ENCODE measurements around the gene PARD6B. TPM values are rescaled to one million over a fixed set of nuclear protein-coding genes. Genes with fewer than 3 reads are reported as not detected.
"Not testable (repeated sequence)": the region's sequence is repeated elsewhere in the genome, so short reads cannot be mapped to it uniquely, and the experiment has no call there.

PARD6B gene
- total and polyA plus RNA-seq, 4 donors = 4.0 to 11.3 (median 5.0) TPM

DNA sequence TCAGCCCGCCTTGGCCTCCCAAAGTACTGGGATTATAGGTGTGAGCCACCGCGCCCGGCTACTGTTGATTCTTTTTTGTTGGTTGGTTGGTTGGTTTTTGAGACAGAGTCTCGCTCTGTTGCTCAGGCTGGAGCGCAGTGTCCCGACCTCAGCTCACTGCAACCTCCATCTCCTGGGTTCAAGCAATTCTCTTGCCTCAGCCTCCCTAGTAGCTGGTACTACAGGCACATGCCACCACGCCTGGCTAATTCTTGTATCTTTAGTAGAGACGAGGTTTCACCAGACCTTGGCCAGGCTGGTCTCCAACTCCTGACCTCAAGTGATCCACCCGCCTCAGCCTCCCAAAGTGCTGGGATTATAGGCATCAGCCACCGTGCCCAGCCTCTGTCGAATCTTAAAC is 17.0 kb upstream of the PARD6B start:
- DNase-seq (ENCODE audit: low read depth in 4 of 6, low spot score in 6 of 6); H3K27ac ChIP-seq (ENCODE audit: low read depth, low read length); H3K9me3 ChIP-seq (ENCODE audit: control insufficient read depth, insufficient read depth, low read length); H3K27me3 ChIP-seq (ENCODE audit: control insufficient read depth, insufficient read depth, low read length); H3K4me1 ChIP-seq (ENCODE audit: control insufficient read depth, insufficient read depth, low read length); H3K36me3 ChIP-seq (ENCODE audit: control insufficient read depth, insufficient read depth, low read length); H3K4me3 ChIP-seq (ENCODE audit: low read depth, low read length): not testable (repeated sequence)
- WGBS (ENCODE audit: insufficient coverage) = 94% methylated on average over 4 of the region's 12 CpGs

- Histone ChIP-seq H3K36me3 (ENCODE audit: control insufficient read depth, insufficient read depth, low read length) (no peaks in the 10 kb centered on the region), H3K4me1 (ENCODE audit: control insufficient read depth, insufficient read depth, low read length) (no peaks in the 10 kb centered on the region), H3K27me3 (ENCODE audit: control insufficient read depth, insufficient read depth, low read length) (no peaks in the 10 kb centered on the region), H3K27ac (ENCODE audit: low read depth, low read length) (no peak overlapping the region), H3K9me3 (ENCODE audit: control insufficient read depth, insufficient read depth, low read length) (no peaks in the 10 kb centered on the region), H3K4me3 (ENCODE audit: low read depth, low read length) (no peak overlapping the region)
- DNase-seq (ENCODE audit: low read depth in 4 of 6, low spot score in 6 of 6) = no peak
- WGBS (ENCODE audit: insufficient coverage) = 82% methylated on average over 1 of the region's 3 CpGs
These were observed 15.7 kb upstream of the PARD6B start for GRCh38 chr20:50715694-50716093.

DNA sequence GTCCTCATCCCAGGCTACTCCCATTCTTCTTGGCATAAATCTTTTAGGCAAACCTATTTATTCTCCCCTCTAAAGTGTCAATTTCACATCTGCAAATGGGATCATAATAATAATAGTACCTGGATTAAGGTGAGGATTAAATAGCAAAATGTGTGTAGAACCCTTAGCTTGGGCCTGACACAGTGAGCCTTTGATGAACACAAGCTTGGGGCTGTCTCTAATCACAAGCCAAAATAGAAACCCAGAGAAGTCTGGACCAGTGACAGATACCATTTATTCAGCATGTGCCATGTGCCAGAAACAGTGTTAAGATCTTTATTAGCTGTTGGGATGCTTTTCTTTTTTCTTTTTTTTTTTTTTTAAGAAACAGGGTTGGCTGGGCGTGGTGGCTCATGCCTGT is 14.9 kb upstream of the PARD6B start:
- no CpG with 5 or more reads among the region's 1 CpG for WGBS (ENCODE audit: insufficient coverage)
- no peak overlapping the region for H3K27ac ChIP-seq (ENCODE audit: low read depth, low read length)
- H3K36me3 ChIP-seq (ENCODE audit: control insufficient read depth, insufficient read depth, low read length) = no peaks in the 10 kb centered on the region
- H3K9me3 ChIP-seq (ENCODE audit: control insufficient read depth, insufficient read depth, low read length) = no peaks in the 10 kb centered on the region
- DNase-seq (ENCODE audit: low read depth in 4 of 6, low spot score in 6 of 6) = no peak
- H3K27me3 ChIP-seq (ENCODE audit: control insufficient read depth, insufficient read depth, low read length) = no peaks in the 10 kb centered on the region
- H3K4me1 ChIP-seq (ENCODE audit: control insufficient read depth, insufficient read depth, low read length) = no peaks in the 10 kb centered on the region
- no peak overlapping the region for H3K4me3 ChIP-seq (ENCODE audit: low read depth, low read length)

DNA sequence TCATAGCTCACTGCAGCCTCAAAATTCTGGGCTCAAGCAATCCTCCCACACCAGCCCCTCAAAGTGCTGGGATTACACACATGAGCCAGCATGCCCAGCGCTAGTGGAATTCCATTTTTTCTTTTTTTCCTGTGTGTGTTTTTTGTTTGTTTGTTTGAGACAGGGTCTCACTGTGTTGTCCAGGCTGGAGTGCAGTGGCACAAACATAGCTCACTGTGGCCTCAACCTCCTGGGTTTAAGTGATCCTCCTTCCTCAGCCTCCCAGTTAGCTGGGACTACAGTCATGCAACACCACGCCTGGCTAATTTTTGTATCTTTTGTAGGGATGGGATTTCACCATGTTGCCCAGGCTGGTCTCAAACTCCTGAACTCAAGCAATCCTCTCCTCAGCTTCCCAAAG is 14.1 kb upstream of the PARD6B start:
- H3K4me1 ChIP-seq (ENCODE audit: control insufficient read depth, insufficient read depth, low read length) = no peaks in the 10 kb centered on the region
- no peak overlapping the region for H3K27ac ChIP-seq (ENCODE audit: low read depth, low read length)
- no peaks in the 10 kb centered on the region for H3K9me3 ChIP-seq (ENCODE audit: control insufficient read depth, insufficient read depth, low read length)
- H3K4me3 ChIP-seq (ENCODE audit: low read depth, low read length) = no peak overlapping the region
- WGBS (ENCODE audit: insufficient coverage) = no CpG with 5 or more reads among the region's 2 CpGs
- no peaks in the 10 kb centered on the region for H3K27me3 ChIP-seq (ENCODE audit: control insufficient read depth, insufficient read depth, low read length)
- no peak for DNase-seq (ENCODE audit: low read depth in 4 of 6, low spot score in 6 of 6)
- no peaks in the 10 kb centered on the region for H3K36me3 ChIP-seq (ENCODE audit: control insufficient read depth, insufficient read depth, low read length)

- Histone ChIP-seq H3K4me3 (ENCODE audit: low read depth, low read length) (no peak overlapping the region), H3K4me1 (ENCODE audit: control insufficient read depth, insufficient read depth, low read length) (no peaks in the 10 kb centered on the region), H3K36me3 (ENCODE audit: control insufficient read depth, insufficient read depth, low read length) (no peaks in the 10 kb centered on the region), H3K9me3 (ENCODE audit: control insufficient read depth, insufficient read depth, low read length) (no peaks in the 10 kb centered on the region), H3K27ac (ENCODE audit: low read depth, low read length) (no peak overlapping the region), H3K27me3 (ENCODE audit: control insufficient read depth, insufficient read depth, low read length) (no peaks in the 10 kb centered on the region)
- no peak for DNase-seq (ENCODE audit: low read depth in 4 of 6, low spot score in 6 of 6)
- 39% methylated on average over 5 of the region's 13 CpGs for WGBS (ENCODE audit: insufficient coverage)
These were observed 13.2 kb upstream of the PARD6B start for GRCh38 chr20:50717974-50718761.

DNA sequence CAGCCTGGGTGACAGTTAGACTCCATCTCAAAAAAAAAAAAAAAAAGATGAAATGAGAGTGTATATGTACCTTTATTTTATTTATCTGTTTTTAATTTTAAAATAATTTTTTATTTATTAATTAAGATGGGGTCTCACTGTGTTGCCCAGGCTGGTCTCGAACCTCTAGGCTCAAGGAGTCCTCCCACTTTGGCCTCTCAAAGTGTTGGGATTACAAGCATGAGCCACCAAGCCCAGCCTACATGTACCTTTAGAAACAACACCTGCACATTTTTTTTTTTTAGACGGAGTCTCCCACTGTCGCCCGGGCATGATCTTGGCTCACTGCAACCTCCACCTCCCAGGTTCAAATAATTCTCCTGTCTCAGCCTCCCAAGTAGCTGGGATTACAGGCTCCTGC is 12.1 kb upstream of the PARD6B start:
- Histone ChIP-seq H3K9me3 (ENCODE audit: control insufficient read depth, insufficient read depth, low read length) (no peaks in the 10 kb centered on the region), H3K4me3 (ENCODE audit: low read depth, low read length) (no peak overlapping the region), H3K27me3 (ENCODE audit: control insufficient read depth, insufficient read depth, low read length) (no peaks in the 10 kb centered on the region), H3K27ac (ENCODE audit: low read depth, low read length) (no peak overlapping the region), H3K4me1 (ENCODE audit: control insufficient read depth, insufficient read depth, low read length) (peaks cover 2% of the 10 kb centered on the region), H3K36me3 (ENCODE audit: control insufficient read depth, insufficient read depth, low read length) (no peaks in the 10 kb centered on the region)
- 100% methylated on average over 3 of the region's 4 CpGs for WGBS (ENCODE audit: insufficient coverage)
- no peak for DNase-seq (ENCODE audit: low read depth in 4 of 6, low spot score in 6 of 6)

DNA sequence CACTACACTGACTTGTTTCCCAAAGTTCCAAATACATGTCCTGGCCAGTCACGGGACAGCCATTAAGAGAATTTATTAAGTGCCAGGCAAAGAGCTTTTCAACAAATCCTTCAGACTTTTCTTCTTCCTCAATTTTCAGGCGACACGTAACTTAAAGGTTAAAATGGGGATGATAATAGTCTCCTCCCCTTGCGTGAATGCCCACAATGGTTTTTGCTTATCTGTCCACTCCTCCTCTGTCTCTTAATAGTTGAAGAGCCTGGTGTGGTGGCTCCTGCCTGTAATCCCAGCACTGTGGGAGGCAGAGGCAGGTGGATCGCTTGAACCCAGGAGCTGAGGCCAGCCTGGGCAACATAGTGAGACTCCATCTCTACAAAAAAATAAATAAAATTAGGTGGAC is 11.4 kb upstream of the PARD6B start:
- Histone ChIP-seq H3K27me3 (ENCODE audit: control insufficient read depth, insufficient read depth, low read length) (no peaks in the 10 kb centered on the region), H3K4me3 (ENCODE audit: low read depth, low read length) (no peak overlapping the region), H3K36me3 (ENCODE audit: control insufficient read depth, insufficient read depth, low read length) (no peaks in the 10 kb centered on the region), H3K9me3 (ENCODE audit: control insufficient read depth, insufficient read depth, low read length) (no peaks in the 10 kb centered on the region), H3K27ac (ENCODE audit: low read depth, low read length) (no peak overlapping the region), H3K4me1 (ENCODE audit: control insufficient read depth, insufficient read depth, low read length) (peaks cover 9% of the 10 kb centered on the region)
- DNase-seq (ENCODE audit: low read depth in 4 of 6, low spot score in 6 of 6) = no peak
- 86% methylated on average over 1 of the region's 5 CpGs for WGBS (ENCODE audit: insufficient coverage)

DNA sequence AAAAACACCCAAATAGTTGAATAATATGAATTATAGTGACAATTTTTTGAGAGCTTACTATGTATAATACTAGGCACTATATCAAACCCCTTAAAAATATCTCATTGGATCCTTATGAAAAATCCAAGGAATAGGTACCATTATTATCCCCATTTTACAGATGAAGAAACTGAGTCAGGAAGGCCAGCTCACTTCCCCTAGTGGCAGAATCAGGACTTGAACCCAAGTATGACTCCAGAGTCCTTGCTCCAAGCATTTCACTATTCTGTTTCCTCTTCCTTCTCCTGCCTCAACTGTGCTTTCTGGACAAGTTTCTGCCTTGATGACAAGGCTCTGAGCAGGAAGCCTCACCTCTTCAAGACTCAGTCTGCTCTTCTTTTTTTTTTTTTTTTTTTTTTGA is 10.8 kb upstream of the PARD6B start:
- no peak overlapping the region for H3K27ac ChIP-seq (ENCODE audit: low read depth, low read length)
- DNase-seq (ENCODE audit: low read depth in 4 of 6, low spot score in 6 of 6) = no peak
- no peaks in the 10 kb centered on the region for H3K27me3 ChIP-seq (ENCODE audit: control insufficient read depth, insufficient read depth, low read length)
- H3K4me1 ChIP-seq (ENCODE audit: control insufficient read depth, insufficient read depth, low read length) = peaks cover 9% of the 10 kb centered on the region
- no peak overlapping the region for H3K4me3 ChIP-seq (ENCODE audit: low read depth, low read length)
- no peaks in the 10 kb centered on the region for H3K36me3 ChIP-seq (ENCODE audit: control insufficient read depth, insufficient read depth, low read length)
- no peaks in the 10 kb centered on the region for H3K9me3 ChIP-seq (ENCODE audit: control insufficient read depth, insufficient read depth, low read length)

DNA sequence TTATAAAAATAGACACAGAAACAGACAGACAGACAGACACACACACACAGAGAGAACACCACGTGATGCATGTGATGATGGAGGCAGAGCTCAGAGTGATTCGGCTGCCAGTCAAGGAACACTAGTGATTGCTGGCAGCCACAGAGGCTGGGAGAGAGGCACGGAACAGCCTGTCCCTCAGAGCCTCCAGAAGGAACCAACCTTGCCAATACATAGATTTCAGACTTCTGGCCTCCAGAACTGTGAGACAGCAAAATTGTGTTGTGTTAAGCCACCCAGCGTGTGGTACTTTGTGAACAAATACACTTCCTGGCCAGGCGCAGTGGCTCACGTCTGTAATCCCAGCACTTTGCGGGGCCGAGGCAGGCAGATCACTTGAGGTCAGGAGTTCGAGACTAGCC is 9.5 kb upstream of the PARD6B start:
- peak in 1 of 6 donors; percentile 50 for DNase-seq (ENCODE audit: low read depth in 4 of 6, low spot score in 6 of 6)
- no peak overlapping the region for H3K27ac ChIP-seq (ENCODE audit: low read depth, low read length)
- WGBS (ENCODE audit: insufficient coverage) = 71% methylated on average over 8 of the region's 9 CpGs

DNA sequence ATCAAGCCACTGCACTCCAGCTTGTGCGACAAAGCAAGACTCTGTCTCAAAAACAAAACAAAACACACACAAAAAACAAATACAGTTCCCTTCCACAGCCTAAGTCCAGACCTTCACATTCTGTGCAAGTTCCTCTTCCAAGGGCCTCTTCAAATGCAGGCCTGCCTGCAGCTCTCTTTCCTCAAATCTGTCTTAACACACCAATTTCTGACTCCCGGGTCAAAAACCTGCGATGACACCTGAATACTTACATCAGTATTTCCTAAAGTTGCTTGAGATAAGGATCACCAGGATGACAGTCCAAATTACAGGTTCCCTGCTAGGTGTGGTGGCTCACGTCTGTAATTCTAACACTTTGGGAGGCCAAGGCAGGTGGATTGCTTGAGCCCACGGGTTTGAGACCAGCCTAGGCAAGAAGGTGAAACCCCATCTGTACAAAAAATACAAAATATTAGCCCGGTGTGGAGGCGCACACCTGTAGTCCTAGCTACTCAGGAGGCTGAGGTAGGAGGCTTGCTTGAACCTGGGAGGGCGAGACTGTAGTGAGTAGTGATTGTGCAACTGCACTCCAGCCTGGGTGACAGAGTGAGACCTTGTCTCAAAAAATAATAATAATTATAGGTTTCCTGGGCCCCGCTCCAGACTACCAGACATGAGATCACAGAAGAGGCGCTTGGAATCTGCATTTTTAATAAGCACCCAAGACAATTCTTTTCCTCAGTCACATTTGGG is 8.8 kb upstream of the PARD6B start:
- H3K4me1 ChIP-seq (ENCODE audit: control insufficient read depth, insufficient read depth, low read length) = peaks cover 9% of the 10 kb centered on the region
- 79% methylated on average over 4 of the region's 10 CpGs for WGBS (ENCODE audit: insufficient coverage)
- no peak overlapping the region for H3K4me3 ChIP-seq (ENCODE audit: low read depth, low read length)
- H3K27ac ChIP-seq (ENCODE audit: low read depth, low read length) = no peak overlapping the region
- no peaks in the 10 kb centered on the region for H3K27me3 ChIP-seq (ENCODE audit: control insufficient read depth, insufficient read depth, low read length)
- no peaks in the 10 kb centered on the region for H3K36me3 ChIP-seq (ENCODE audit: control insufficient read depth, insufficient read depth, low read length)
- DNase-seq (ENCODE audit: low read depth in 4 of 6, low spot score in 6 of 6) = no peak
- H3K9me3 ChIP-seq (ENCODE audit: control insufficient read depth, insufficient read depth, low read length) = no peaks in the 10 kb centered on the region

More for the DNA sequence above, 9.5 kb upstream of the PARD6B start:
- Histone ChIP-seq H3K9me3 (ENCODE audit: control insufficient read depth, insufficient read depth, low read length) (no peaks in the 10 kb centered on the region), H3K27me3 (ENCODE audit: control insufficient read depth, insufficient read depth, low read length) (no peaks in the 10 kb centered on the region), H3K4me1 (ENCODE audit: control insufficient read depth, insufficient read depth, low read length) (peaks cover 9% of the 10 kb centered on the region), H3K36me3 (ENCODE audit: control insufficient read depth, insufficient read depth, low read length) (no peaks in the 10 kb centered on the region), H3K4me3 (ENCODE audit: low read depth, low read length) (no peak overlapping the region)
